HL-60/S4 (cell line): ENCODE results near the gene APOA4.
"Not testable (repeated sequence)": the region's sequence is repeated elsewhere in the genome, so short reads cannot be mapped to it uniquely, and the experiment has no call there.

Source experiments
- in situ Hi-C: fragments of 300-500 bp; cut with MboI; formaldehyde crosslinking; loops from 2 replicates; pipeline ENCODE4 v1.14.3; 2022; ENCODE audit warnings: low sequenced_read_pairs

Gene APOA4

GRCh38 chr11:116807601-116808261 lies 15.4 kb downstream of the APOA4 start:
- in situ Hi-C loops = no loop called here

GRCh38 chr11:116804001-116804400 lies 19.1 kb downstream of the APOA4 start:
- in situ Hi-C loops = no loop called here

- in situ Hi-C loops = not testable (repeated sequence)
Measured at GRCh38 chr11:116801662-116802061, 21.4 kb downstream of the APOA4 start.

DNA sequence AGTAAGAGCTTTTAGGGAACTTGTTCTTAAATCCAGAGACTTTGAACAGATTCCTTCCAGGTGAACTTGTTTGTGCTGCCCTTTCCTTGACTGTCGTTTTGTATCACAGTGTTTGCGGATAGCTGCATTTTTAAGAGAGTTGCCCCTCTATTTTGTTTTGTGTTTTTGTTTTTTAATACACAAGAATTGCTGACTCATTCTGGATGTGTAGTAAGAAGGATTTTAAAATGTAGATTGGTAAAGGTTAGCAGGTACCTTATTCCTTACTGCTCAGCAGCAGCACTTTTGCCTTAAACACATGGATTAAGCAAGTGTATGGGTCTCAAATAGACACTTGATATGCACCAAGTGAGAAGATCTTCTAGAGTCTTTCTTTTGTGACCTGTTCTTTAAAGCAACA lies 22.5 kb downstream of the APOA4 start:
- in situ Hi-C loops = no loop called here

DNA sequence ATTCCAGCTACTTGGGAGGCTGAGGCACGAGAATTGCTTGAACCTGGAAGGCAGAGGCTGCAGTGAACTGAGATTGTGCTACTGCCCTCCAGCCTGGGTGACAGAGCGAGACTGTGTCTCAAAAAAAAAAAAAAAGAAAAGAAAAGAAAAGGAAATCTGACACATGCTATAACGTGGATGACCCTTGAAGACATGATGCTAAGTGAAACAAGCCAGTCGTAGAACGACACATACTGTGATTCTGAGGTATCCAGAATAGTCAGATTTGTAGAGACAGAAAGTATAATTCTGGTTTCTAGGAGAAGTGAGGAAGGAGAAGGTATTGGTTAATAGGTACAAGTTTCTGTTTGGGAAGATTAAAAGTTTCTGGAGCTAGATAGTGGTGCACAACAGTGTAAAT lies 24.7 kb downstream of the APOA4 start:
- in situ Hi-C loops = no loop called here

GRCh38 chr11:116797816-116798215 lies 25.3 kb downstream of the APOA4 start:
- in situ Hi-C loops = no loop called here

GRCh38 chr11:116796548-116796947 lies 26.6 kb downstream of the APOA4 start:
- in situ Hi-C loops = no loop called here

- in situ Hi-C loops = no loop called here
Measured at GRCh38 chr11:116794851-116795250, 28.3 kb downstream of the APOA4 start.

DNA sequence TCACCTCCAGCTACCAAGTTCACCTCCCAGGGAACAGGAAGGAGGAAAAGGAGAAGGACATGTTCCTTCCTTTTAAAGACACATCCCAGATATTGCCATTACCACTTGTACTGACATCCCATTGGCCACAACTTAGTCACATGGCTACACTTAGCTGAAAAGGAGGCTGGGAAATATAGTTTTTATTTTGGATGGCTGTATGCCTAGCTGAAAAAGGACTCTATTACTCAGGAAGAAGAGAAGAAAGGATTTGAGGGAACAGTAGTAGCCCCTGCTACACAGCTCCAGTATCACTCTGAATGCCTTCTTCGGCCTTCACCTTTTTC lies 29.4 kb downstream of the APOA4 start:
- in situ Hi-C loops = no loop called here

DNA sequence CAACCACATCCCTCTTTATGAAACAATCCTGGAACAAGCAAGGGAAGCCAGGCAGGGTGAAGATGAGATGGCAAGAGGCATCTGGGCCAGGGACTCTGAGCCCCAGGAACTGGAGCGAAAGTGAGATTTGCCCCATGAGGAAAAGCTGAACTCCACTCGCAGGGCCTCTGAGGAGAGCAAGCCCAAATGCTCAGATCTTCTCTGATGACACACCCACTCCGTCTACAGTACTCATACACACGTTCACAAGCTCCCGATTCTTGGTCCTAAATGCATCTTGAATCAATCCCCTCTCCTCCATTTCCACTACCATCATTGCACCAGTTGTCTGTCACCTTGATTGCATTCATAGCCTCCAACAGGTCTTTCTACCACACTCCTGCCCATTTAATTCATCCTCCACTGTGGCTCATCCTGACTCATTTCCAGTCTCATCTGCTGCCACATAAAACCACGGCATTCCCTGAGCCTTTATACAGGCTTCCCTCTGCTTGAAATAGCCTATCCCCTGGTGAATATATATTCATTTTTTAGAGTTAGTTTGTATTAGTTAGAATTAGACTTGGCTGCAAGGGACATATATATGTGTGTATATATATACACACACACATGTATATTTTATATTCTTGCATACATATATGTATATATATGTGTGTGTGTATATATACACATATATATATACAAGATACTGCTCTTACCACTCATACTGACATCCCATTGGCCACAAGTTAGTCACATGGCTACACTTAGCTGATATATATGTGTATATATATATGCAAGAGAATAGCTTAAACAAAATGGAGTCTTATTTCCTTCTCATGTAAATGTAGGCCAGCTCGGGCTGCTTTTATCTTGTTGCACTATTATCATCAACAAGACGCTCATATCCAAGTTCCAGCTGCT lies 30.0 kb downstream of the APOA4 start:
- in situ Hi-C loops = no loop called here

GRCh38 chr11:116792144-116792868 lies 30.8 kb downstream of the APOA4 start:
- in situ Hi-C loops = no loop called here

- in situ Hi-C loops = no loop called here
Measured at GRCh38 chr11:116791813-116792143, 31.3 kb downstream of the APOA4 start, which contains the start of gene APOA5. TSS of gene APOA5 (minus strand) at chr11:116791879. CDS start at chr11:116791860, 19 bp downstream.

DNA sequence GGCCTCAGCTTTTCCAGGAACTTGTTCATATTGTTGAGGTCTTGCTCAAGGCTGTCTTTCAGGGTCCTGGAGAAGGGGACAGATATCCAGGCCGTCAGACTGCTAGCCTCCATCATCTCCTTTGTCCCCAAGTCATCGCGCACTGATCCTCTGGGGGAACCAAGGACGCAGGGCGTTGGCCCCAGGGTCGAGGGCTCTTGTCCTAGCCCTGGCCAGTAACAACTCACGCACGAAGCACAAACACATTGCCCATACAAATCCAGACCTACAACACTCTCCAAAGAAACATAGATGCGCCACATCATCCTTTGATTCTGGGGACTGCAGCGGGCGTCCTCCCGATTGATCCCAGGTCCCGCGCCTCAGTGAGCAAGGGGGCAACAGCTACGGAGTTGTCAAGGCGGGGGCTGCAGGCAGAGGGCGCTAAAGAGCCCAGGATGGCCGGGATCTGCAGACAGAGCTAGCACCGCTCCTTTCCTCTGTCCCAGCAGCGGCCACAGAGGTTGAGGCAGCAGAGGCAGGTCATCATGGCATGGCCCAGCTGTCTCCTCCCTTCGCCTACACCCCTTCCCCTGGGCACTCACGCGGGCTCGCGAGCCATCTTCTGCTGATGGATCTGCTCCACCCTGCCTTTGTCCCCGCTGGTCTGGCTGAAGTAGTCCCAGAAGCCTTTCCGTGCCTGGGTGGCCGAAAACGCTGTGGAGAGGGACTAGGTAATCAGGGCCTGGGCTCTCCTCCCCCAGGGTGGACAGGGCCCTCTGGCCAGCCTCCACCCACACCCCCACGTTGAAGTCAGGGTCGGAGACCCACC lies 31.9 kb downstream of the APOA4 start:
- in situ Hi-C loops = no loop called here

- in situ Hi-C loops = no loop called here
Measured at GRCh38 chr11:116790167-116791001, 32.7 kb downstream of the APOA4 start.

DNA sequence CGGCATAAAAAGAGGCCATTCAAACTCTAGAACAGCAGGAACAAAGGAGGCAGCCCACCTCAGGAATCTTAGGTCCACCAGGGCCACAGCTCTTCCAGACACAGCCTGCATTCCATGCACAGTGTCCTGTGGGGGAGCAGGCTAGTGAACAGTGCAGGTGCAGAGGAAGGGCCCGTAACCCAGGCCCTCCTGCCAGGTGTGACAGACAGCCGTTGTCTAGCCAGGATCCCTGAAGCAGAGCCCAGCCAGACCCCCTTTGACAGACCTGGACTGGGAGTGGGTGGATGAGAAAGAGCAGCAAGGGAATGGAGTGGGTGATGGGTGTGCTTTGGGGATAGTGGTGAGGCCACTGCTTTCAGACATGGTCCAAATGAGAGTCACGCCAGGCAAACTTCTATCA lies 34.1 kb downstream of the APOA4 start:
- in situ Hi-C loops = no loop called here

DNA sequence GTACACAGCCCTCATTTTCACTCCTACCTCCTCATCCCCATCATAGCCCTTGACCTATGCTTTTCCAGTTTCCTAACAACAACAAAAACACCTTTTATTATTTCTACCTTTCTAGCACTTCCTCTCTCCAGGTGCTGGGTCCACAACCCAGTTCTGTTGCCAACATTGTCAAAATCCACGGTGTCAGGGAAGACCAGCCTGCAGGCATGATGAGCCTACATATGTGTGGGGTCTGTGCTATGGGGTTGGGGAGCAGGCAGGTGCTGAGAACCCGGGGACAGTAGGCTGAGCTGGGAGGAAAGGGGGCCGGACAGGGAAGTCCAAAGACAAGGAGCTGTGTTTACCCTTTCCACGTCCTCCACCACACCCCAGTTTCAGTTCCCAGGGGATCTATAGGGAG lies 34.6 kb downstream of the APOA4 start:
- in situ Hi-C loops = no loop called here

DNA sequence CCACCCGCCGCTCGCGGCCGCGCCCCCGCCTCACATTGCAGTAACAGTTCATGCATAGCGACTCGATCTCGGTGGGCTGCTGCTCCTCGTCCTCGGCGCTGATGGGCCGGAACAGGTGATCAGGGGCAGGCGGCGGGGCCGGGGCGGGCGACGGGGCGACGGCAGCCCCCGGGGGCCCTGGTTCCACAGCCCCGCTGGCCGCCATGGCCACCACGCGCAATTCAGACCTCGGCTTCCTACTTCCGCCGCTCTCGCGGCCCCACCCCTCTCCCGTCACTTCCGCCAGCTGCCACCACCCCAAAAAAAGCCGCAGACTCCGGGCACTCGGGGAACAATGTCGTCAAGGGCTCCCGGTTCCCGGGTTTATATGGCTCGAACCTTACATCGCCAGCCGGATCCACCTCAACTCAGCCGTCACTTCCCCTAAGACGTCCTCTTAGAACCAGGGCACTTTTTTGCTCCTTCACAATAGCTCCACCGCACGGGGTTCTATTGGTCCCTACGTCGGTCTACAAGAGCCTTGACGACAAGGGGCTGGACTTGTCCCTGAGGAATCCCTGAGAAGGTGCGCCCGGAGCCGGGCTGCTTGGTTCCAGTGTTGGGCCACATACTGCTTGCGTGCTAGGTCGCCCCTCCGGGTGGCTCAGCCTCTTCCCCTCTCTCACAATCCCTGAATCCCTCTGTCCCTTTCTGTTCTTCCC lies 35.2 kb downstream of the APOA4 start, which contains the start of gene ZPR1:
ZPR1 (minus strand) TSS at position 238 of the 701 bp plus-strand sequence; CDS start at position 205, 33 bp downstream.
- in situ Hi-C loops = no loop called here

DNA sequence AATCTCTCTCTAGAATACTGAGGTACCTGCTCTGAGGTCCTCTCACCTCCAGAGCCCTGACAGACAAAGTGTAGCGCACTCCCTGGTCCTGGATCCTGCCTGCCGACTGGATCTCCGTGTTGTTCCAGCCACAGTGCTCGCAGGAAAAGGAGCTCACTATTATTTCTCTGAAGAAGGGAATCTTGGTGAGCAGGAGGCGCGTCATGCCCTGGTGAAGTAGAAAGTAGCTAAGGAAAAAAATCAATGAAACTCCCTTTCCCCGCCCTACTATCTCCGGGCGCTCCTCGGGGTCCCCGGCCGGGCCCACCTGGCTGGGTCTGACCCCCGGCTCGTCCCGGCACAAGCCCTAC lies 35.7 kb downstream of the APOA4 start:
- in situ Hi-C loops = no loop called here

DNA sequence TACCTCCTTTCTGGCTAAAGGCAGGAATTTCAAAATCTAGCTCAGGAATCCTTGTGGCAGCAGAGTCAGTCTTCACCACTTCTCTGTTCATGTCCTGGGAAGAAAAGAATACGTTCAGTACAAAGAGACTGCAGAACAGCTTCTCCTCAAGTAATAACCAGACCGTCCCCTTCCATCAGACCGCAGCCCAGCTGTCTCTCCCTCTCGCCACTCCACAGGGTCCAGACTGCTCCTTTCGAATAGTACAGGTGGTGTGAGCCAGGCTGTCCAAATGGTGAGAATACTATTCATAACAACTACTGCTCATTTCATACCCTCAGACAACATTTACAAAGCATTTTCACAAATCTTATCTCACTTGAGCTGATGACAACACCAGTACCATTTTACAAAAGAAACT lies 36.1 kb downstream of the APOA4 start:
- in situ Hi-C loops = no loop called here
